ENCODE results near the gene ATP23.

ATP23 gene

DNA sequence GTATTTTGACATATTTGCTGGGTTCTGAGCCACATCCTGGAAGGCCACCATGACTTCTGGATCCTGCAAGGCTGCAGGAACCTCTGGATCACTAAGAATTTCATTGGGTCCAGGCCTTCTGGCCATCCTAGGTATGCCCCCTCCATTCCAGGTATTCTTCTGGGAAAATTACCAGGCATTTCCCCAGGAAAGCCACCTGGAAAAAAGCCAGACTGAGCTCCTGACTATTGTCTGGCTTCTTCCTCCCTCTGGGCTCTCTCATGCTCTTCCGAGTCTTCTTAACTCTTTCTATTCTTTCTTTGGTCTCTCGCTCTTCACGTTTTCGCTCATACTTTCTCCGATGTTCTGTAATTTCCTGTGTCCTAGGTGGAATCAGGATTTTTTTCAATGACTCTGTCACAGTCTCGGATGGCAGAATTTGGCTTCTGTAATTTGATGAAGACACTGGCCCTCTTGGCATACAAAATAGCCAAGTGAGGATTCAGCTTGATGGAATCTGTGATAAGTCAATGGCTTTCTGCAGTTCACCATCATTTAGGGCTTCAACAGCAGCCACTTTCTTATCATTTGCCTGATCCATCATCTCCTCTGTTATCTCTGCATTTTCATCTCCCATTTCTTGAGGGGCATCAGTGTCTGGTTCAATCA, 42.6 kb downstream of the ATP23 start:
- DNase-seq = no peak

DNA sequence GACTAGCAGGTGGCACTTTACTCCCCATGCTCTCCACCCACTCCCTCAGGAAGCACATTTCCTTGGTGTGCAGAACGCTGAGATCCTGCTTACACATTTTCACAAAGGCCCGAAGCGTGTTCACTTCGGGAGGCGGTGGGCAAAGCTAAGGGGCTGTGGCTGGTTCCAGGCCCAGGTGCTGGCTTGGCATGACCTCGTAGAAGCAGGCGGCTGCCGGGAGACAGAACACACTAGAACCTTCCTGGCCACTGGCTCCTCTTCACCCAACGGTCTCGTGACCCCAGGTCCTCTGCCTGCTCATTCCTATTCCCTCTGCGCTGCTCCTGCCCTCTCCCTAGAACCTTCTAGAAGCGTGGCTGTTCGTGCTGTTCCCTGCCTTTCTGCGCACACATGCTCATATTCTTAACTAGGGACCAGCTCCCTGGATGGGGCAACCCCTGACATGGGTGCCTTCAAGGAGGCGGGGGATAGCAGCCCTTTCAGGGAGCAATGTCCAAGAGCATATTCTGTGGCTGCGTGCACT, 43.3 kb downstream of the ATP23 start:
- no peak for DNase-seq

DNA sequence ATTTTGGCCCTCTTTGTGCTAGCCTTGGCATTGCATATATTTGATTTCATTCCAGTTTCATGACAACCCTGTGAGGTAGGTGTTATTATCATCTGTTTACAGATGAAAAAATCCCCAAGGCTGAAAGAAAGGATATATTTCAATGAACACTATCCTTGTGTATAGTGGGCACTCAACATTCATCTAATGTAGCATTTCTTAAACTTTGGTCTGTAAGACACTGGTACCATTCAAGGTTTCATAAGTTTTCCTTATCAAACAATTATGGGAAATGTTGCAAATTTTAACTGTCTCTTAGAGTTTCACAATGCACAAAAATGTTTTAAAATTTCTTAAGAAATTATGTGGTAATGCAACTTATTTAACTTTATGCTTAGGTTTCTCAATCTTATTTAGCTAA, 44.3 kb downstream of the ATP23 start:
- no peak for DNase-seq

DNA sequence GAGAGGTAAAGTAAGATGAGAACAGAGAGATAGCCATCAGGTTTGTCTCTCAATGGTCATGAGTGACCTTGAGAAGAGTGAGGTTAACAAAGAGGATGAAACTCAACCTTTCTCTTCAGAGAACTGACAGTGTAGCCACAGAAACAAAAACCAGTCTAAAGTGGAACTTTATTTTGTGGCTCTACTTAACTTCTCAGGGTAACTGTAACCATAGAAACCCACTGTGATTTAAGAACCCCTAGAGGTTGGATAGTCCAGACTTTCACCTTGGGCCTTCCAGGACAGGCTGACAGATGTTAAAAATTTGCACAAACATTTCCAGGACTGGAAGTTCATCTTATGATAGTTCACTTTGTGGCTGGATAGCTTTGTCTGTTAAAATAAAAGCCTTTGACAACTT, 48.5 kb downstream of the ATP23 start:
- DNase-seq = no peak

DNA sequence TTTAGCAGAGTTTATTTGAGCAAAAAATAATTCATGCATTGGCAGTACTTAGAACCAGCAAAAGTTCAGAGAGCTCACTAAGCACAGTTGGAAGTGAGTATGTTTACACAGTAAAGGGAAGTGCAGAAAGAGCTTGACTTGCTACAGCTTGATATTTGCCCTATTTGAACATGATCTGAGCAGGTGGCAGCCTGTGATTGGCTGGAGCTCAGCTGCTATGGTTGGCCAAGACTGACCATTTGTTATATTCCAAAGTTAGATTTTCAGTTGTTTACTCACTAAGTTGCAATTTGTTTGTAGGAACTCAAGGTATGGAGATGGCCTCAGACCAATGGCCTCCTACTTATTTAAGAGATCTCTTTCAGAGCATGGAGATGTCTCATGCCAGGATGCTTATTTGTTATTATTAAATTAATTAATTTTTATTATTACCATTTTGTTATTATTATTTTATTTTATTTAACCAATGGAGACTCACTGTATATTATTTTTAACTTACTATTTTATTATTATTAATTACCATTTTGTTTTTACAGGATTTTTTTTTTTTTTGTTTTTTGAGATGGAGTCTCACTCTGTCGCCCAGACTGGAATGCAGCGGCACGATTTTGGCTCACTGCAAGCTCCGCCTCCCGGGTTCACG, 49.0 kb downstream of the ATP23 start:
- no peak for DNase-seq

DNA sequence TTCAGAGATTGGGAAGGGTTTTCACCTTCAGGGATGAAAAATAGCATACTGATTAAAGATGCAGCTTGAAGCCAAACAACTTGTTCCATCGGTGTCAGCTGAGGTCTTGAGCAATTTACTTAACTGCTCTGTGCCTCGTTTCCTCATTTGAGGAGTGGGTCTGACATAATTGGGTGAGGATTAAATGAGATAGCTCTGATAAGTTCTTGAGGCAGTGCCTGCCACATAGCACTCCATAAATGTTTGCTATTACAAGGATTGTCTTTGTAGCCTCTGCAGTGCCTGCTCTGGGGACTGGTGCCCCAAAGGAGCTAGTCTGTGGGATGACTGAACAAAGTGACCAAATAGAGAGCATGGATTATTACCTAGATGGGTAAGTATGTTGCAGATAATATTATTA, 50.6 kb downstream of the ATP23 start:
- no peak for DNase-seq

DNA sequence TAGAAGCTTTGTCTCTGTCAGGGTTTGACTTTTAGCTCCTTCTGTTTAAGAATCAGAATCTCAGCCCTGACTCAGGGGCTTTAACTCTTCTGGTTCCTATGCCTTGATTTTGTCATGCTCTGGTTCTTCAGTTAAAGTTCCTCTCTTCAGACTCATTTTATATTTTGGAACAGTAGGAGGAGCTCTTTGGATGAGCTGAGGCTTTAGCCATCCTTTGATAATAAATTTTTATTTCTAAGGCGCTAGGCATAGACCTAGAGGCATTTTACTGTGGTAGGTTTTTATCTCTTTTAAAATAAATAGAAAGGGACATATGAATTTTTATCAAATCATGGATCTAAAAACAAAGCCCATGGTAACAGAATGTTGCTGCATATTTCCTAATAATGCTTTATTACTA, 51.7 kb downstream of the ATP23 start:
- DNase-seq = no peak

DNA sequence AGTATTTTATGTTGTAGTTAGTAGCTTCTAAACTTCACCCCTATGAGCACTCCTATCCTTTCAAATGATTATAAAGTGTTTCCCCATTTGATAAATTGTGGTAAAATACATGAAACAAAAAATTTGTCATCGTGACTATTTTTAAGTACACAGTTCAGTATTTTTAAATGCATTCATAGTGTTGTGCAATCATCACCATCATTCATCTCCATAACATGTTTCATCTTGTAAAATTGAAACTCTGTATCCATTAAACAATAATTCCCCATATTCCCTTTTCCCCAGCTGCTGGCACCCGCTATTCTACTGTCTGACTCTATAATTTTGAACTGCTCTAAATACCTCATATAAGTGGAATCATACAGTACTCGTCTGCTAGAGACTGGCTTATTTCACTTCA, 52.5 kb downstream of the ATP23 start:
- DNase-seq = no peak

DNA sequence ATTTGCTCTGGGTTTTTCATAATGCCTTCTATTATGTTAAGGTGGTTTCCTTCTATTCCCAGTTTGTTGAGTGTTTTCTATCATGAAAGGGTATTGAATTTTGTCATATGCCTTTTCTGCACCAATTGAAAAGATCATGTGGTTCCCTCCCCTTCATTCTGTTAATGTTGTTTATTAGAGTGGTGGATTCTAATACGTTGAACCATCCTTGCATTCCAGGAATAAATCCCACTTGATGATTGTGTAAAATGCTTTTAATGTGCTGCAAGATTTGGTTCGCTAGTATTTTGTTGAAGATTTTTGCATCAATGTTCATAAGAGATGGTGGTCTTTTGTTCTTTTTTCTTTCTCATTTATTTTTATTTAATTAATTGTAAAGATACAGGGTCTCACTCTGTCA, 55.2 kb downstream of the ATP23 start:
- DNase-seq = no peak

DNA sequence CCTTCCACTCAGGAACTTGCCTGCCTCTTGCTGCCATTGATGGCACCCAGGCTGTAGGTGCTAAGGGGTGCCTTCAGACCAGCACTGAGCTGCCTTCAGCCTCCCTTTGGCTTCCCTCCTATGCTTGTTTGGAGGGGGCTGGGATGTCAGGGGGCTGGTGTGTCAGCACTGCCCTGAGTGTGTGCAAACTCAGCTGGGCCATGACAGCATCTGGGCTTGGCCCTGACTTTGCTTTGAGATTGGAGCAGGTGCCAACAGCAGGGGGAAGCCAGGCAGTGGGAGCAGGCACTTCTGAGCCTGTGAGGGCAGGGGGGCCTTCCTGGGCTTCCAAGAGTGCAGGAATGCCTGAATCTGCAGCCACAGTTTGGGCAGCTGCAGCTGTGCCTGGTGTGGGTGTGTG, 56.9 kb downstream of the ATP23 start:
- DNase-seq = no peak

DNA sequence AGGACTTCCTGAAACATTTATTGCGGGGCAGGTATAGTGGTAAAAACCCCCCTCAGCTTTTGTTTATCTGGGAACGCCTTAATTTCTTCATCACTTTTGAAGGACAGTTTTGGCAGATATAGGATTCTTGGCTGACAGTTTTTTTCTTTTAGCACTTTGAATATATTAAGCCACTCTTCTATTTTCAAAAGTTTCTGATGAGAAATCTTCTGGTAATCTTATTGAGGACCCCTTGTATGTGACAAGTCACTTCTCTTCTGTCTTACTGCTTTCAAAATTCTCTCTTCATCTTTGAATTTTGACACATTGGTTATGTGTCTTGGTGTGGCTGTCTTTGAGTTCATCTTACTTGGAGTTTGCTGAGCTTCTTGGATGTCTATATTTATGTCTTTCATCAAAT, 59.1 kb downstream of the ATP23 start:
- no peak for DNase-seq

DNA sequence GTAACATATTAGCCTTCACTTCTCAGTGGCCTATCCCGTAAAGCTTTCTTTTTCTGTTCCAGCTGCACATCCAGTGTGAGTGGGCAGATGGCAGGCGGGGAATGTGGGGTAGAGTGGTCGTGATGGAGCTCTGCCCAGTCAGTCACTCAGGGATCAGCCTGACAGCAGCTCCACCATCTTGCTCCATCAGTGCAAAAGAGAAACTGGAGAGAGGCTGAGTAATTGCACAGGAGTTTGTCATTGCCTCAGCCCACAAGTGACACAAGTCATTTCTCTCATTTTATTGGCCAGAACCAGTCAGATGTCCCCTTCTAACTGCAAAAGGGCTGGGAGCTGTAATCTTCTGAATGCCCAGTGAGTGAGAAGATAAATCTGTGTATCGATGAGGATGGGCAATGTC, 66.5 kb downstream of the ATP23 start:
- DNase-seq = no peak

DNA sequence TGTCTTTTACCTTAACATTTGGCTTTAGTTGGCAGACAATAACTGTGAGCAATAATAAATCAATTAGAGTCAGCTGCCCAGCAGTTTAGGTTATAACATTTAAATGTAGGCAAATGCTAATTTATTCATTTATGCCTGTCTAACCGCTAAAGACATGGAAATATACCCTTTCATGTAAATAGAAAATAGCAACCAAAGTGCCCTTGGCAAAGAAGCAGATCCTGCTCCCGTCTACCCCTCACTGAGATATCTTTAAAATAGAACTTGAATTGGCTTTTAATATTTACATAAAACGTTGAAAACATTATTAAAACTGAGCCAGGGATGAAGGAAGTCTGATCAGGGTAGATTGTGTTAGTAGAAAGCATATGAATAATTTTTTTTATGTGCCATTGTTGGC, 67.3 kb downstream of the ATP23 start:
- no peak for DNase-seq
